Psoas muscle (tissue), 8 donors: Measurements from ENCODE around the gene RECQL5. TPM values are rescaled to one million over a fixed set of nuclear protein-coding genes. Genes with fewer than 3 reads are reported as not detected.

Experiments used
- ATAC-seq, 4 donors: fragments of 200-7000 bp; cut with Tn5 transposase; one replicate each; pipeline ENCODE4 v1.9.1; 2020; ENCODE audit warnings: moderate library complexity in 3 of 4, mild to moderate bottlenecking in 2 of 4
- DNase-seq, 2 donors: peaks; one replicate each; pipeline ENCODE4 v3.0.0-alpha.2; 2020
- H3K27ac ChIP-seq: fragments of 200-600 bp; one replicate; pipeline ENCODE4 v1.8.0; 2022
- H3K27me3 ChIP-seq, 3 donors: fragments of 200-600 bp in 1 of 3; one replicate each; pipeline versions ENCODE4 v1.6.1 to v1.8.0; 2013 to 2022; ENCODE audit warnings: low read length in 2 of 3, mild to moderate bottlenecking in 2 of 3, moderate library complexity in 1 of 3; ENCODE audit not compliant: insufficient read depth in 3 of 3
- H3K36me3 ChIP-seq, 2 donors: fragments of 200-600 bp in 1 of 2; one replicate each; pipeline versions ENCODE4 v1.6.1 to v1.8.0; 2013 to 2022; ENCODE audit warnings: low read depth in 1 of 2, mild to moderate bottlenecking in 1 of 2, moderate library complexity in 1 of 2; ENCODE audit not compliant: insufficient read depth in 1 of 2
- H3K4me1 ChIP-seq: fragments of 200-600 bp; one replicate; pipeline ENCODE4 v1.8.0; 2022
- H3K4me3 ChIP-seq: fragments of 200-600 bp; one replicate; pipeline ENCODE4 v1.8.0; 2022; ENCODE audit warnings: mild to moderate bottlenecking
- H3K9me3 ChIP-seq: fragments of 200-600 bp; one replicate; pipeline ENCODE4 v1.8.0; 2022
- WGBS, 3 donors: extraction: QIAGEN DNeasy Blood & Tissue Kit; methylation state at CpG; one replicate each; pipeline versions ENCODE4 v1.1.6 to v1.1.7; 2013; 5-methylcytosine and 5-hydroxymethylcytosine counted together
- intact Hi-C, 2 donors: fragments of 100-400 bp; cut with DNase I; formaldehyde crosslinking; loops; one replicate each; pipeline versions ENCODE4 v1.11.0 to v1.14.2; 2022
- polyA plus RNA-seq, 3 donors: library from polyadenylated mRNA; stranded (reverse); fragments of 200-250 nt; gene quantifications; one replicate each; pipeline ENCODE4 v1.2.3, GENCODE V29; 2013
- total RNA-seq, 4 donors: library from RNA; stranded (reverse); fragmentation: NEBNext Ultra II Directional in 2 of 4; extraction: Animal tissue kit (Norgen Biotek cat#: 25700) in 2 of 4; gene quantifications; one replicate each; pipeline versions ENCODE4 v1.2.1 to v1.2.4, GENCODE V29; 2021 to 2023
- TF ChIP-seq, protein P1 (sequence below): fragments of 200-600 bp; IDR thresholded peaks from one replicate; pipeline ENCODE4 v1.8.0; 2022; ENCODE audit warnings: antibody characterized with exemption
- donor health status: healthy with polysubstance abuse.
- donor health status: DM: no; HTN: no; CAD: no; lungs with moderate emphysema.
- donor health status: Bipolar disorder and iron deficiency.
- donor health status: healthy.
- donor health status: DM: yes; HTN: yes; CAD: no.
- donor health status: DM: no; HTN: no; CAD: no.
- donor health status: DM: no; HTN: no; CAD: no.
- donor health status: DM: yes; HTN: yes; CAD: no.

Gene RECQL5
- total and polyA plus RNA-seq, 7 donors, result 5.7 to 16.0 (median 8.0) TPM

GRCh38 chr17:75635610-75636202, 31.2 kb downstream of the RECQL5 start:
- no peaks in the 10 kb centered on the region for H3K9me3 ChIP-seq
- 39 to 45% (median 39%) methylated on average over 16 of the region's 16 CpGs for WGBS, 3 donors
- ATAC-seq (peak; percentile 29 to 73 (median 49)), DNase-seq (peak in 1 of 2 donors; percentile 25)
- H3K4me1 ChIP-seq, result peaks cover 46% of the 10 kb centered on the region
- peak overlapping the region; percentile 69 for H3K27ac ChIP-seq
- peaks cover 0 to 6% of the 10 kb centered on the region in 2 donors for H3K36me3 ChIP-seq
- TF ChIP-seq, protein P1, sequence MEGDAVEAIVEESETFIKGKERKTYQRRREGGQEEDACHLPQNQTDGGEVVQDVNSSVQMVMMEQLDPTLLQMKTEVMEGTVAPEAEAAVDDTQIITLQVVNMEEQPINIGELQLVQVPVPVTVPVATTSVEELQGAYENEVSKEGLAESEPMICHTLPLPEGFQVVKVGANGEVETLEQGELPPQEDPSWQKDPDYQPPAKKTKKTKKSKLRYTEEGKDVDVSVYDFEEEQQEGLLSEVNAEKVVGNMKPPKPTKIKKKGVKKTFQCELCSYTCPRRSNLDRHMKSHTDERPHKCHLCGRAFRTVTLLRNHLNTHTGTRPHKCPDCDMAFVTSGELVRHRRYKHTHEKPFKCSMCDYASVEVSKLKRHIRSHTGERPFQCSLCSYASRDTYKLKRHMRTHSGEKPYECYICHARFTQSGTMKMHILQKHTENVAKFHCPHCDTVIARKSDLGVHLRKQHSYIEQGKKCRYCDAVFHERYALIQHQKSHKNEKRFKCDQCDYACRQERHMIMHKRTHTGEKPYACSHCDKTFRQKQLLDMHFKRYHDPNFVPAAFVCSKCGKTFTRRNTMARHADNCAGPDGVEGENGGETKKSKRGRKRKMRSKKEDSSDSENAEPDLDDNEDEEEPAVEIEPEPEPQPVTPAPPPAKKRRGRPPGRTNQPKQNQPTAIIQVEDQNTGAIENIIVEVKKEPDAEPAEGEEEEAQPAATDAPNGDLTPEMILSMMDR, result peak; percentile 31
- no peaks in the 10 kb centered on the region for H3K27me3 ChIP-seq
- H3K4me3 ChIP-seq, result no peak overlapping the region
- intact Hi-C loops, result no loop called here

GRCh38 chr17:75634754-75635609, 32.0 kb downstream of the RECQL5 start:
- no peak for ATAC-seq
- Histone ChIP-seq H3K27ac (peak overlapping the region; percentile 69), H3K9me3 (no peaks in the 10 kb centered on the region), H3K36me3 (peaks cover 0 to 12% of the 10 kb centered on the region in 2 donors), H3K27me3 (no peaks in the 10 kb centered on the region), H3K4me1 (peaks cover 46% of the 10 kb centered on the region), H3K4me3 (no peak overlapping the region)
- TF ChIP-seq, protein P1, result no peak
- peak in 1 of 2 donors; percentile 9 for DNase-seq
- intact Hi-C loops, result loop anchor here in 1 of 2 donors (5.0 kb wide), 2 partner anchors 42 to 208 kb away; no protein-coding TSS in a partner anchor
- 85 to 90% (median 87%) methylated on average over 20 of the region's 20 CpGs for WGBS, 3 donors

GRCh38 chr17:75634376-75634740, 32.6 kb downstream of the RECQL5 start:
- Histone ChIP-seq H3K36me3 (peaks cover 0 to 17% of the 10 kb centered on the region in 2 donors), H3K4me1 (peaks cover 46% of the 10 kb centered on the region), H3K4me3 (peak overlapping the region; percentile 30), H3K27me3 (no peaks in the 10 kb centered on the region), H3K9me3 (no peaks in the 10 kb centered on the region), H3K27ac (peak overlapping the region; percentile 78)
- TF ChIP-seq, protein P1, result no peak
- intact Hi-C loops, result loop anchor here in 1 of 2 donors (5.0 kb wide), 2 partner anchors 43 to 207 kb away; no protein-coding TSS in a partner anchor
- ATAC-seq, result no peak
- DNase-seq, result peak in 1 of 2 donors; percentile 9
- 77% methylated on average over 9 of the region's 9 CpGs for WGBS, 3 donors

DNA sequence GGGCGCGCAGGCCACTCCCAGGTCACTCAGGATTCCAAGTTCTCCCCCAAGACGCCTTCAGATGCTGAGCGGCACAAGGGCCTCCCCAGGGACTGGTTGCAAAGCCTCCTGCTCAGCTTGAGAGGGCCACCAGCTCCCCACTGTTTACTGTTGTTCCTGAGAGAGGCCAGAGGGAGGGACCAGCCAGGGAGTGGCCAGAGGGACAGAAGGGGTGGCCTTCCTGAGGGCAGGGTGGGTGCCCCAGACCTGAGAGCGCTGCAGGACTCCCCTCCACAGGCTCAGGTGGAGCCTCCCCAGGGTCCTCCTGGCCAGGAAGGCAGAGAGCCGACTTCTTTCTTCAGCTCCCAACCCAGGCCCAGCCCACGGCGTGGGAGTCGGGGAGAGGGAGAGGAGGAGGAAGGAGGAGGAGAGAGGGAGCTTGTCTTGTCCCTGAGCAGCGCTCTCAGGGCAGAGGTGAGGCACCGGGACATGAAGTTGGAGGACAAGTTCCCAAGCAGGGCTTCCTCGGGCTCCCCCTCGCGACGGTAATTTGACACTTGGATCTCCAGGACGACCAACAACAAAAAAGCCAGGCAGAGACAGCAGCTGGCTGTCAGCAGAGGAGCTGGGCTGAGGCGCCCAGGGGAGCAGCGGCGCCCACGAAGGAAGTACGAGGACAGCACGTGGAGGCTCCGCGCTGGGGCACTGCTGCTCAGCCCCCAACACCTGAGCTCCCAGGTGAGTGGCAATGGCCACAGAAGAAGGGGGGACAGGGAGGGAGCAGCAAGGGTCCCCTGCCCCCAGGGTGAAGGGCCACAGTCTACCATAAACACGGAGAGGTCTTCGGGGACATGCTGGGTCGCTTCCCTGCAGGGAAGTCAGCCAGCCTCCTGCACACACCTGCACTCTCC, 33.2 kb downstream of the RECQL5 start:
- Histone ChIP-seq H3K4me1 (peaks cover 46% of the 10 kb centered on the region), H3K27me3 (no peaks in the 10 kb centered on the region), H3K27ac (peak overlapping the region; percentile 78), H3K4me3 (peak overlapping the region; percentile 33), H3K9me3 (no peaks in the 10 kb centered on the region), H3K36me3 (peaks cover 0 to 23% of the 10 kb centered on the region in 2 donors)
- ATAC-seq, result peak; percentile 79 to 90 (median 81)
- WGBS, 3 donors, result 7 to 8% (median 8%) methylated on average over 25 to 27 of the region's 27 CpGs
- TF ChIP-seq, protein P1, result peak; percentile 57
- intact Hi-C loops, result loop anchor here (1.0 to 5.0 kb wide), 4 partner anchors 44 to 206 kb away; no protein-coding TSS in a partner anchor
- DNase-seq, result peak; percentile 91 to 95
